GM18873 (cell line): ENCODE measurements around the gene SNX6.
"Not testable (repeated sequence)": the region's sequence is repeated elsewhere in the genome, so short reads cannot be mapped to it uniquely, and the experiment has no call there.

Experiments
- ATAC-seq: cut with Tn5 transposase; IDR thresholded peaks from one replicate; pipeline ENCODE4 v1.9.1; 2021; ENCODE audit warnings: mild to moderate bottlenecking, moderate library complexity, moderate number of reproducible peaks; ENCODE audit not compliant: unreplicated experiment, low FRiP score

Gene SNX6

GRCh38 chr14:34629657-34630529, at the start of gene SNX6:
TSS of gene SNX6 (minus strand) at chr14:34630148. CDS start at chr14:34630116, 32 bp downstream.
- ATAC-seq: peak; percentile 86

- no peak for ATAC-seq
Observed at GRCh38 chr14:34678735-34679134, 48.8 kb upstream of the SNX6 start.

- no peak for ATAC-seq
Observed at GRCh38 chr14:34678306-34678705, 48.4 kb upstream of the SNX6 start.

- ATAC-seq: no peak
Observed at GRCh38 chr14:34676516-34677211, 46.7 kb upstream of the SNX6 start.

- ATAC-seq: no peak
Observed at GRCh38 chr14:34673702-34674101, 43.8 kb upstream of the SNX6 start.

GRCh38 chr14:34671716-34672115, 41.8 kb upstream of the SNX6 start:
- ATAC-seq: no peak

- no peak for ATAC-seq
Observed at GRCh38 chr14:34668111-34668510, 38.2 kb upstream of the SNX6 start.

- ATAC-seq: no peak
Observed at GRCh38 chr14:34667007-34667406, 37.1 kb upstream of the SNX6 start.

GRCh38 chr14:34665785-34666435, 36.0 kb upstream of the SNX6 start:
- no peak for ATAC-seq

- ATAC-seq: no peak
Observed at GRCh38 chr14:34662561-34663088, 32.7 kb upstream of the SNX6 start.

- no peak for ATAC-seq
Observed at GRCh38 chr14:34660796-34661195, 30.8 kb upstream of the SNX6 start.

GRCh38 chr14:34655959-34656358, 26.0 kb upstream of the SNX6 start:
- no peak for ATAC-seq

- not testable (repeated sequence) for ATAC-seq
Observed at GRCh38 chr14:34653073-34653472, 23.1 kb upstream of the SNX6 start.

- not testable (repeated sequence) for ATAC-seq
Observed at GRCh38 chr14:34652348-34652747, 22.4 kb upstream of the SNX6 start.

- ATAC-seq: no peak
Observed at GRCh38 chr14:34650786-34651584, 21.0 kb upstream of the SNX6 start.

GRCh38 chr14:34650006-34650405, 20.1 kb upstream of the SNX6 start:
- not testable (repeated sequence) for ATAC-seq

GRCh38 chr14:34649344-34649743, 19.4 kb upstream of the SNX6 start:
- ATAC-seq: no peak

- ATAC-seq: no peak
Observed at GRCh38 chr14:34646570-34647255, 16.8 kb upstream of the SNX6 start.

GRCh38 chr14:34643361-34643760, 13.4 kb upstream of the SNX6 start:
- no peak for ATAC-seq

GRCh38 chr14:34642595-34642994, 12.6 kb upstream of the SNX6 start:
- no peak for ATAC-seq
